GM18505 (cell line): ENCODE results near the gene VTCN1.

Source experiments
- ATAC-seq: cut with Tn5 transposase; IDR thresholded peaks from one replicate; pipeline ENCODE4 v1.9.1; 2021; ENCODE audit not compliant: unreplicated experiment
- POLR2A ChIP-seq: IDR thresholded peaks from 4 replicates; pipeline ENCODE4 v1.6.1; 2011; ENCODE audit warnings: borderline replicate concordance; ENCODE audit not compliant: insufficient read depth, insufficient read length; ENCODE audit errors: extremely low read depth

VTCN1 gene

GRCh38 chr1:117143871-117144270 is 66.9 kb downstream of the VTCN1 start:
- no peak for TF ChIP-seq POLR2A
- ATAC-seq, result no peak

GRCh38 chr1:117143172-117143571 is 67.6 kb downstream of the VTCN1 start:
- ATAC-seq, result no peak
- no peak for TF ChIP-seq POLR2A

GRCh38 chr1:117142200-117142599 is 68.5 kb downstream of the VTCN1 start:
- no peak for ATAC-seq

DNA sequence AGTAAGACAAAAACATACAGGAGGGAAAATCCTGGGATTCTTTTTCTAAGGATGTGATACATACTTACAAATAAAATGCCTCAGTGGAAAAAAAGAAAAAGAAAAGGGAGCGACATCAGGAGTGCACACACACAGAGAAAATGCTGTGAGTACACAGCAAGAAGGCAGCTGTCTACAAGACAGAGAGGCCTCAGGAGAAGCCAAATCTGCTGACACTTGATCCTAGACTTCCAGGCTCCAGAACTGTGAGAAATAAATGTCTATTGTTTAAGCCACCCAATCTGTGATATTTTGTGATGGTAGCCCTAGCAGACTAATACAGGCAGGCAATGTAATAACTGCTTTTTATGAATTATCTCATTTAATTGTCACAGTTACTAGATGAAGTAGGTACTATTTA is 72.2 kb downstream of the VTCN1 start:
- no peak for TF ChIP-seq POLR2A
- ATAC-seq, result no peak

More at GRCh38 chr1:117142200-117142599, 68.5 kb downstream of the VTCN1 start:
- TF ChIP-seq POLR2A, result no peak

DNA sequence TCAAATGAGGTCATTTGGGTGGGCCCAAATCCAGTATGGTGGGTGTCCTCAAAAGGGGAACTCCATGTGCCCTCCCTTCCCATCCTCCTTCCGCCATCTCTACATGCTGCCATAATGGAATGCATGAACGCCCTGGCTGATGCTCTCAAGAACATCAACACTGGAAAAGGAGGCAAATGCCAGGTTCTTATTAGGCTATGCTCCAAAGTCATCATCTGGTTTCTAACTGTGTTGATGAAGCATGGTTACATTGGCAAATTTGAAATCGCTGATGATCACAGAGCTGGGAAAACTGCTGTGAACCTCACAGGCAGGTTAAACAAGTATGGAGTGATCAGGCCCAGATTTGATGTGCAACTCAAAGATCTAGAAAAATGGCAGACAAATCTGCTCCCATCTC is 72.6 kb downstream of the VTCN1 start:
- no peak for ATAC-seq

DNA sequence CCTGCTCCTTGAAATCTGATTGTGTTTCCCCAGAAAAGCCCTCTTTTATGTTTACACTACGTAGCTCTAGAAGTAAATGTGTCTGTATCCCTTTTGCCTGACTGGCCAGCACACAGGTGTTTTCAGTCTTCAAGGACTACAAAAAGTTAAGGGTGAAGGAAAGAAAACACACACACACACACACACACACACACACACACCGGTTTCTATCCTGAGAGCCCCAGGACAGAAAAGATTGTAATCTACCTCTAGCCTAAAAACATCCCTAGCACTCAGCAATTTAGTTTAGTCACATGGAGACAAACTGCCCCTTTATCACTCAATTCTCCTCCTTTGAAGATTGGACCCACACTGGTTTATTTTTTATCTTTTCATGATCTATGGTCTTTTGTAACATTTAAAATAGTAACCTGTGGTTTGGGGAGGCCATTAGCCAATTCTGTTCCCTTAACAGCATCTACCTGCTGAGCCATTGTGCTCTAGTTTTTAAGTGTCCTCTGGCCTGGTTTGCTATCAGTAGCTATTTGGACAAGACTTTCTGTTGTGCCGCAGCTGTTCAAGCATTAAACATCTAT is 73.4 kb downstream of the VTCN1 start:
- TF ChIP-seq POLR2A, result no peak
- no peak for ATAC-seq

More for the DNA sequence above, 72.6 kb downstream of the VTCN1 start:
- TF ChIP-seq POLR2A, result no peak

DNA sequence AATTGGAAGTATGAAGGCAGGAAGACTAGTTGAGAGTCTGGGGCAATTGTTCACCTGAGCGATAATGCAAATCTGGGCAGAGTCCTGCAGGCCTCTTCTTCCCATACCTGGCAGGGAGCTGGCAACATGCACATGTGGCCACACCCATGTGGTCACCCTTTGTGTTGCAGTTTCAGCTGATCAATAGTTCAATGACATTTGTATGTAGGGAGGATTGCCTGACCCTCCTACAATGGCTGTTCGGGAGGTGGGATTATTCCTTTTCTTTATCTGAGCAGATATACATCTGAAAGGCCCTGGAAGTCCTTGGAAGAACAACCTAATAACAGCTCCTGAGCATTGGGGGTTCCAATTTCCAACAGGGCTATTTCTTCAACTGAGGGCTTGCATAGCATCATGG is 74.0 kb downstream of the VTCN1 start:
- TF ChIP-seq POLR2A, result no peak
- no peak for ATAC-seq

- ATAC-seq, result no peak
- no peak for TF ChIP-seq POLR2A
Observed at GRCh38 chr1:117135329-117135728, 75.4 kb downstream of the VTCN1 start.

GRCh38 chr1:117130526-117130925 is 80.2 kb downstream of the VTCN1 start:
- ATAC-seq, result no peak
- no peak for TF ChIP-seq POLR2A

DNA sequence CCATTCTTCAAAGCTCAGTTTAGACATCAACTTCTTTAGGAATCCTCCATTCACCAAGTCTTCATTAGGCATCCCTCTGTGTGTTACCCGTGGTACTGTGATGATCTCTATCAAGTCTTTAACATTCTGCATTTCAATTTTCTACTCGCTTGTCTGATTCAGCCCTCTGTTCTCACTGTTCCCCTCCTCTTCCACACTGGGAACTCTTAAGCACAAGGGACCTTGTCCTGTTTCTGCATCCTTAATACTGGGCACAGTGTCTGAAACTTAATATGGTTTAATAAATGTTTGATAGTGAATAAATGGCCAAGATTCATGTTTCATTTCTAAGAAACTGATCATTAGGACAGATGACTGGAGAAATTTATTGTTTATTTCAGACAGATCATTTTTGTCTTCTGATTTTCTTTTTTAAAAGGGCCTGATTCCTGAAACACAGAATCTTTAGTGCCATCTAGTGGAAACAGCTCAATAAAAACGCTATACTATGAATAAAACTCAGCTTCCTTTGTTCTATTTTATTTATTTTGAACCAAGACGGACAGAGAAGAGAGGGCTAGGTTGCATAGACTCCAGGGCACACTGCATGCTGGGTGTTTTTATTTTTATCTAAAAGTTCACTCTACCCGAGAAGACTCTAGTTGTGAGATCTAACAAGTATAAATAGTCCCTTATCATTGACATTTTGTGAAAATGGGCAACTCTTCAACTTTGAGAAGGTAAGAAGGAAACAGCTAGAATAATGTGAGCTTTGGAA is 82.2 kb downstream of the VTCN1 start:
- TF ChIP-seq POLR2A, result no peak
- no peak for ATAC-seq

DNA sequence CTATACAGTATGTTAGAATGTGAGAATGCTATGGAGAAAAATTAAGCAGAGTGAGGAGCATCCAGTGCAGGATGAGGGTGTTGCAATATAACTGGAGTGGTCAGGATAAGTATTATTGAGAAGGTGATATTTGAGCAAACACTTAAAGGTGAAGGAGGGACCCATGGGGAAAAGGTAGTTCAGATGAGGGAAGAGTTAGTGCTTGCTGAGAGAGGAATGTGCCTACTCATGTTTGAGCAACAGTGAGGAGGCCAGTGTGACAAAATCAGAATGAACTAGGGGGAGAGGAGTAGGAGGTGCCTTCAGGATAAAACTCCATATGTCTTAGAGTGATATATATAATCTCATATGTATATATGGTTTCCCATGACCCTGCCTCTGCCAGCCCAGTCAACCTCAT is 82.9 kb downstream of the VTCN1 start:
- no peak for TF ChIP-seq POLR2A
- ATAC-seq, result no peak

- TF ChIP-seq POLR2A, result no peak
- no peak for ATAC-seq
Observed at GRCh38 chr1:117124661-117125060, 86.1 kb downstream of the VTCN1 start.

GRCh38 chr1:117123274-117123673 is 87.5 kb downstream of the VTCN1 start:
- TF ChIP-seq POLR2A, result no peak
- ATAC-seq, result no peak

- ATAC-seq, result no peak
- TF ChIP-seq POLR2A, result no peak
Observed at GRCh38 chr1:117122330-117123025, 88.2 kb downstream of the VTCN1 start.
